T-helper 1 cell treated with Interleukin-12 subunit alpha and Interleukin-12 subunit beta and Interleukin-4 antibody, amounts not matched to agents 30 μg/mL and 1 μg/mL, for 36 hours (primary cell): ENCODE measurements around the gene SCAP.
A peak's percentile ranks its signal among the peaks of the same experiment; 100 is the strongest.
"Not testable (repeated sequence)": the region's sequence is repeated elsewhere in the genome, so short reads cannot be mapped to it uniquely, and the experiment has no call there.

Experiments
- H3K27ac Mint-ChIP-seq: one replicate; pipeline ENCODE4 v1.8.0; 2021; ENCODE audit warnings: mild to moderate bottlenecking, mixed read lengths
- H3K27me3 Mint-ChIP-seq: one replicate; pipeline ENCODE4 v1.8.0; 2021; ENCODE audit warnings: low read depth, mixed read lengths
- H3K36me3 Mint-ChIP-seq: one replicate; pipeline ENCODE4 v1.8.0; 2021; ENCODE audit warnings: low read depth, mixed read lengths
- H3K4me1 Mint-ChIP-seq: one replicate; pipeline ENCODE4 v1.8.0; 2021; ENCODE audit warnings: low read depth, mixed read lengths
- H3K4me3 Mint-ChIP-seq: one replicate; pipeline ENCODE4 v1.8.0; 2021; ENCODE audit warnings: mild to moderate bottlenecking, moderate library complexity, mixed read lengths
- H3K9me3 Mint-ChIP-seq: one replicate; pipeline ENCODE4 v1.8.0; 2021; ENCODE audit warnings: mixed read lengths

The SCAP gene

DNA sequence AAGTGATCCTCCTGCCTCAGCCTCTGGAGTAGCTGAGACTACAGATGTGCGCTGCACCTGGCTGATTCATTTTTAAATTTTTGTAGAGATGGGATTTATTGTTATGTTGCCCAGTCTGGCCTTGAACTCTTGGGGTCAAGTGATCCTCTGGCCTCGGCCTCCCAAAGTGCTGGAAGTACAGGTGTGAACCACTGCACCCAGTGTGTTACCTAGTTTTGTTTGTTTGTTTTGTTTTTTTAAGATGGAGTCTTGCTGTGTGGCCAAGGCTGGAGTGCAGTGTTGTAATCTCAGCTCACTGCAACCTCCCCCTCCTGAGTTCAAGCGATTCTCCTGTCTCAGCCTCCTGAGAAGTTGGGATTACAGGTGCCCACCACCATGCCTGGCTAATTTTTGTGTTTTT lies 82.8 kb downstream of the SCAP start:
- no peaks in the 10 kb centered on the region for H3K27me3 Mint-ChIP-seq
- H3K27ac Mint-ChIP-seq = no peak overlapping the region
- no peaks in the 10 kb centered on the region for H3K9me3 Mint-ChIP-seq
- peaks cover 7% of the 10 kb centered on the region for H3K36me3 Mint-ChIP-seq
- H3K4me3 Mint-ChIP-seq = no peak overlapping the region
- H3K4me1 Mint-ChIP-seq = peaks cover 12% of the 10 kb centered on the region

DNA sequence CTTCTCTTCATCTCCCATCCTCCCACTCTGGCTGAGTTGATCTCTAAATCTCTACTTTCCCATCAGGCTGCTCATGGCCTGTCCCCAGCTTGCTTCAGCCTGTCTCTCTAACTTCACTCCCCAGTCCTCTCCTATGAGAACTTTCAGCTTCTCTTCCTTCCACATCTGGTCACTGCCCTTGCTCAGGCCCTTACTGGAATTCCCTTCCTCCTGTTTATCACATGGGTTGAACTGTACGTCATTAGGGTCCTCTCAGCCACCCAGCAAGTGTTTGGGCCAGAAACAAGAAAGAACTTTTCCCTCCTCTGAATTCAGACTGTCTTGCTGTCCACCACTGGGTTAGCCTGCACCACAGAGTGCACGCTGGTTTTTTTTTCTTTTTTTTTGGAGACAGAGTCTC lies 89.9 kb downstream of the SCAP start:
- Mint-ChIP-seq H3K36me3 (peaks cover 15% of the 10 kb centered on the region), H3K4me3 (no peak overlapping the region), H3K27me3 (no peaks in the 10 kb centered on the region), H3K27ac (peak overlapping the region; percentile 1), H3K4me1 (peaks cover 25% of the 10 kb centered on the region), H3K9me3 (no peaks in the 10 kb centered on the region)

DNA sequence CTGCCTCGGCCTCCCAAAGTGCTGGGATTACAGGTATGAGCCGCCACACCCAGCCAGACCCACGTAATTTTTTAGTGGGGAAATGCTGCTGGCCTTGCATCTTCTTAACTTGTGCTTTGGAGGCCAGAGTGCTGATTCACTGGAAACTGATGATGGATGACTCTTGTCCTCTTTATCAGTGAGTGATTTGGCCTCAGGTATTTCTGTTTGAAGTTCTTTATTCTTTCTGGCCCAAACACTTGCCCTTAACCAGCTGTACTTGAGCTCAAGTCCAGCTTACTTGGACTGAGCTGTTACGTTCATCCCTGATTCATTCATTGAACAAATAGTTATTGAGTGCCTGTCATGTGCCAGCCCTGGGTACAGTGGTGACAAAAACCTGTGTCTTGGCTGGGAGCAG lies 90.7 kb downstream of the SCAP start:
- Mint-ChIP-seq H3K4me3 (no peak overlapping the region), H3K9me3 (no peaks in the 10 kb centered on the region), H3K4me1 (peaks cover 27% of the 10 kb centered on the region), H3K36me3 (peaks cover 18% of the 10 kb centered on the region), H3K27me3 (no peaks in the 10 kb centered on the region), H3K27ac (no peak overlapping the region)

DNA sequence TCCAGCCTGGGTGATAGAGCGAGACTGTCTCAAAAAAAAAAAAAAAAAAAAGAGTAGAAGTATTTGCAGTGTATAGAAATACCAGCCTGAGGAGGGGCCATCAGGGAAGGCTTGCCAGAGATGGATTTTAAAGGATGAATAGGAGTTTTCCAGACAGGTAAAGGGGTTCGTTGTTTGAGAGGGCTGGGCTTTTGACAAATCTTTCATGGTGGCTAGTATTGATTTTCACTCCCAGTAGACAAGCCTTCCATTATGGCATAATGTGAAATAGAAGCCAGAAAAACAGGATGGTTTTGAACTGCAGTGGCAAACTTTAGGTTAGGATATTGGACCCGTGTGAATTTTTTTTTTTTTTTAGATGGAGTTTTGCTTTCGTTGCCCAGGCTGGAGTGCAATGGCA lies 91.3 kb downstream of the SCAP start:
- Mint-ChIP-seq H3K4me3 (no peak overlapping the region), H3K4me1 (peaks cover 32% of the 10 kb centered on the region), H3K36me3 (peaks cover 19% of the 10 kb centered on the region), H3K27me3 (no peaks in the 10 kb centered on the region), H3K27ac (no peak overlapping the region), H3K9me3 (no peaks in the 10 kb centered on the region)

DNA sequence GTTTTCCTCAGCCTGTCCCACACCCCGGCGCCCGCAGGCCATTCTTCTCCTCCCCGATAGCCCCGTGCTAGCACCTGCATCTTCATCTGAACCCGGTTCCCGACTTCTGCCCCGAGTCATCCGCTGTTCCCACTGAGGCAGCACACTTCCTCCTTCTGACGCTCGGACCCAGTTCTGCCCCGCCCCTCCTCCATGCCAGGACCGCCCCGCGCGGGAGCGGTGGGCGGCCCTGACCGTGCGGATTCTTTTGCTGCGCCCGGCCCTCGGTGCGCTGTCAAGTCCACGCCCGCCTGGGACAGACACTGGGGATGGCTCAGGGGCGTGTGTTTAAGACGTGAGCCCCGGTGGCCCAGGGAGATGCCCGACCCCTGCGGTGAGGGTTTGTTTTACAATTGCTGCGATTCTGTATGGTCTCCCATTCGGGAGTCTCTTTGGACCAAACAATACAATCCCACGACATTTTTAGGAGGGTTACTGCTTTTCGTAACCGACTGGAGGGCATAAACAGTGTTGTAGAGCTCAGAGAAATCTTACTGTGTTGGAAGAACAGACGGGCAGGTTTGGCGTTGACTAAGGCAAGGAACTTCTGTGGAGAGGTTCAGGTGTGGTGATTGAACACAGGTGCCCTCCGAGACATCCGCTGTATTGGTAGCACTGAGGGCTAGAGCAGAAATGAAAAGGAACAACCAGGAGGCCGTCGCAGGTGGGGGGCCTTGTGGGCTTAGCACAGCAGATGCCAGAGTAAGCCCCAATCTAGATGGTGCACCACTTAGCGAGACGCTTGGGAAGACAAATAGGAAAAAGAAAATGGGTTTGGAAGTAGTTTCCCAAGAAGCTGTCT lies 94.2 kb downstream of the SCAP start:
- Mint-ChIP-seq H3K27me3 (no peaks in the 10 kb centered on the region), H3K4me1 (peaks cover 36% of the 10 kb centered on the region), H3K36me3 (peaks cover 17% of the 10 kb centered on the region), H3K4me3 (peak overlapping the region; percentile 99), H3K27ac (peak overlapping the region; percentile 100), H3K9me3 (no peaks in the 10 kb centered on the region)

DNA sequence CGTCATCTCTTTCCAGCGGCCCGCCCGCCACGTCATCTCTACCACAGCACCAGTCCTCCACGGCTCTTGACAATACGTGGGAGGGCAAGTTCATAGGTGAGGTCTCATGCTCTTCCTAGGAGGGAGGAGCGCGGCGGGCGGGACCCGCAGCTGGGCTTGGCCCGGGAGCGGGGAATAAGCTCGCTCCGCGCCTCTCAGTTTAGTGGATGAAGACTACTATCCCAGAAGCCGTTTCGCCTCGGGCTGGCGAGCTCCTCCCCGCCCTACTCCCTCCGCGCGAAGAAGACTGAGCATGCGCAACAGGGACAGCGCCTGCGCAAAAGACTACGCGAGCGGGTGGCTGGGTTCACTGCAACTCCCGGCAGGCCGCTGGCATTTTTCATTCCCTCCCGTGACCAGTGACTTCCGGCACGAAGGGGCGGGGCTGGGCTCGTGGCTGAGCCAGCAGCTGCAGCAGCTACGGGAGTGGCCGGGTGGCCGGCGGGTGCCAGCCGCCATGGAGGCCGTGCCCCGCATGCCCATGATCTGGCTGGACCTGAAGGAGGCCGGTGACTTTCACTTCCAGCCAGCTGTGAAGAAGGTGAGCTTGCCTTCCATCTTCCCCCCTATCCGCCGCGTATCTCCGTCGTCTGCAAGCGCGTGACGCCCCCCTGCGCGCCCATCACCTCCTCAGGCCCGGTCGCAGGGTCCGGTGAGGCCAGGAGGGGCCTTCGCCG lies 95.0 kb downstream of the SCAP start, which contains the start of gene PTPN23:
Gene PTPN23 (plus strand): TSS at position 421 of the 716 bp plus-strand sequence. CDS start 76 bp downstream, at position 497.
- Mint-ChIP-seq H3K36me3 (peaks cover 13% of the 10 kb centered on the region), H3K9me3 (no peaks in the 10 kb centered on the region), H3K4me1 (peaks cover 34% of the 10 kb centered on the region), H3K27ac (peak within 1 kb of the TSS; percentile 100), H3K4me3 (peak within 1 kb of the TSS; percentile 99), H3K27me3 (no peaks in the 10 kb centered on the region)

DNA sequence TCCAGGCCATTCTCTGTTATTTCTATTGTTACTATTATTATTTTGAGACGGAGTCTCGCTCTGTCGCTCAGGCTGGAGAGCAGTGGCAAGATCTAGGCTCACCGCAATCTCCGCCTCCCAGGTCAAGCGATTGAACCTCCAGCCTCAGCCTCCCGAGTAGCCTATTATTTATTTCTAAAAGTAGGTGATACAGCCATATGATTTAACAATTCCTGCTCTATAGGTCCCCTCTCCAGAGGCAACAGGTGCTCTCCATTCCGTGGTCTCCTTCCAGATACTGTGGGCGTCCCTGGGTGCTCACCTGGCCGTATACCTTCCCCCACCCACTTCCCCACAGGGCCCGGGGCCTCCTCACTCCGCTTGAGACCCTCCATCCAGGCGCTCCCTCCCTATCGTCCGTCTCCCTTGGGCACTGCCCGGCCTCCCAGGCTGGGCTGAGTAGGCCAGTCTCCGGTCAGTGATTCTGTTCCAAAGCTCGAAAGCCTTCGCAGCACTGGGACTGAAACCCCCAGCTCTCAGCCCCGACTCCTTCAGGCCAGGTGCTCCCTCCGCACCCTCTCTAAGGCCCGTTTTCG lies 95.6 kb downstream of the SCAP start:
- Mint-ChIP-seq H3K9me3 (no peaks in the 10 kb centered on the region), H3K27me3 (no peaks in the 10 kb centered on the region), H3K27ac (peak overlapping the region; percentile 100), H3K36me3 (peaks cover 12% of the 10 kb centered on the region), H3K4me1 (peaks cover 32% of the 10 kb centered on the region), H3K4me3 (peak overlapping the region; percentile 99)

DNA sequence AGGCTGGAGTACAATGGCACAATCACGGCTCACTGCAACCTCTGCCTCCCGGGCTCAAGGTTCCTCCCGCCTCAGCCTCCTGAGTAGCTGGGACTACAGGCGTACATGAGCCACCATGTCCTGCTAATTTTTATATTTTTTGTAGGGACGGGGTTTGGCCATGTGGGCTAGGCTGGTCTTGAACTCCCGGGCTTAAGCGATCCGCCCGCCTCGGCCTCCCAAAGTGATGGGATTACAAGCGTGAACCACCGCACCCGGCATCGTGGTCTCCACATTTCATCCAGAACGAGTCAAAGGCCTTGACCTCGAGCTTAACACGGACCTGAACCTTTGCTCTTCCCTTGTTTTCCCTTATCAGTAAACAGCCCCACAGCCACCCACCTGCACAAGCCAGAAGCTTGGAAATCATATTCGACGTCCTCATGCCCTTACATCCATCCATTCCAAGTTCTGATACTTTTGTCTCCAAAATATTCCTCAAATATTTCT lies 96.3 kb downstream of the SCAP start:
- H3K27me3 Mint-ChIP-seq = no peaks in the 10 kb centered on the region
- no peaks in the 10 kb centered on the region for H3K9me3 Mint-ChIP-seq
- H3K36me3 Mint-ChIP-seq = peaks cover 12% of the 10 kb centered on the region
- H3K4me1 Mint-ChIP-seq = peaks cover 32% of the 10 kb centered on the region
- peak overlapping the region; percentile 100 for H3K27ac Mint-ChIP-seq
- peak overlapping the region; percentile 99 for H3K4me3 Mint-ChIP-seq

DNA sequence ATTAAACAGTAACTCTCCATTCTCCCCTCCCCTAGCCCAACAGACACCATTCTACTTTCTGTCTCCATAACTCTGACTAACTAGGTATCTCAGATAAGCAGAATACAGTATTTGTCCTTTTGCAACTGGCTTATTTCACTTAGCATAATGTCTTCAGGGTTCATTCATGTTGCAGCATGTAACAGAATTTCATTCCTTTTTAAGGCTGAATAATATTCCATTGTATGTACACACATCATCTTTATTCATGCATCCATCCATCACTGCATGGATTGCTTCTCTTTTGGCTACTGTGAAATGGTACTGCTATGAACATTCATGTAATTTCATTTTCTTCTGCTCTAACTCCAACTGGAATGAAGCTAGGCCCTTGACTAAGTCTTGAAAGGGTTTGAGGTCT lies 96.9 kb downstream of the SCAP start:
- peaks cover 32% of the 10 kb centered on the region for H3K4me1 Mint-ChIP-seq
- no peak overlapping the region for H3K27ac Mint-ChIP-seq
- peaks cover 12% of the 10 kb centered on the region for H3K36me3 Mint-ChIP-seq
- no peaks in the 10 kb centered on the region for H3K9me3 Mint-ChIP-seq
- no peaks in the 10 kb centered on the region for H3K27me3 Mint-ChIP-seq
- H3K4me3 Mint-ChIP-seq = peak overlapping the region; percentile 29

DNA sequence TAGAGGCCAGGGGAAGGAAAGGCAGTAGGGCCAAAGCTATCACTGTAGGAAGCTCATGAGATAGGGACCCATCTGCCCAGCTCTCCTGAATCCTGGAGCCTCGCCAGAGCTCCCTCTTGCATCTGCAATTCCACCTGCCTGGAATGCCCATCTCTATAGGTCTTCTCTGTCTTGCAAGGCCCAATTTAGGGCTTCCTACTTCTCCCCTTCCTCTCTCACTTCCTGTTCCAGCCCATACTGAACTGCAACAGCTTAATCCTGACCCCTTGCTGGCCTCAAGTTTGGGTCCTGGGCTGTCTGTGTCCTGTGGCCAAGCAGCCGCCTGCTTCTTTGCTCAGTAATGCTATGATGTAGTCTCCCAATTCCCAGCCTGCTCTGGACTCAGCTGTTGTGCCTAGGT lies 98.6 kb downstream of the SCAP start:
- no peaks in the 10 kb centered on the region for H3K9me3 Mint-ChIP-seq
- H3K4me1 Mint-ChIP-seq = peaks cover 22% of the 10 kb centered on the region
- H3K27me3 Mint-ChIP-seq = peaks cover 4% of the 10 kb centered on the region
- no peak overlapping the region for H3K4me3 Mint-ChIP-seq
- H3K27ac Mint-ChIP-seq = no peak overlapping the region
- peaks cover 5% of the 10 kb centered on the region for H3K36me3 Mint-ChIP-seq

DNA sequence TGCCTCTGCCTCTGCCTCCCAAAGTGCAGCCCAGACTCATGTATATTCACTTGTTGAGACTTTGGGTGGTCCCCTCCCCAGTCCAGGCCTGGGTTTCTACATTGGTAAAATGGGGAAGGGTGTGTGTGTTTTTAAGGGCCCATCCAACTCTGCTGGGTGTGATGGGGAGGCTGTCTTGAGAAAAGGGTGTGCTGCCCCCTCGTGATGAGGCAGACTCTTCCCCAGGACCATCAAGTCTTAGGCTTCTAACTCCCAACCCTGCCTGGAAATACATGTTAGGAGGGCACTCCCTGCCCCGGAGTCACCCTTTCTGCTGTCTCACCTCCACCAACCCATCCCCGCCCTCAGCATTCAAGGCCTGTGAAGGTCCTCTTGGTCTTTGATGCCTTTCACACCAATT lies 99.3 kb downstream of the SCAP start:
- peaks cover 5% of the 10 kb centered on the region for H3K36me3 Mint-ChIP-seq
- peaks cover 16% of the 10 kb centered on the region for H3K4me1 Mint-ChIP-seq
- H3K27me3 Mint-ChIP-seq = peaks cover 5% of the 10 kb centered on the region
- H3K9me3 Mint-ChIP-seq = no peaks in the 10 kb centered on the region
- no peak overlapping the region for H3K27ac Mint-ChIP-seq
- no peak overlapping the region for H3K4me3 Mint-ChIP-seq

DNA sequence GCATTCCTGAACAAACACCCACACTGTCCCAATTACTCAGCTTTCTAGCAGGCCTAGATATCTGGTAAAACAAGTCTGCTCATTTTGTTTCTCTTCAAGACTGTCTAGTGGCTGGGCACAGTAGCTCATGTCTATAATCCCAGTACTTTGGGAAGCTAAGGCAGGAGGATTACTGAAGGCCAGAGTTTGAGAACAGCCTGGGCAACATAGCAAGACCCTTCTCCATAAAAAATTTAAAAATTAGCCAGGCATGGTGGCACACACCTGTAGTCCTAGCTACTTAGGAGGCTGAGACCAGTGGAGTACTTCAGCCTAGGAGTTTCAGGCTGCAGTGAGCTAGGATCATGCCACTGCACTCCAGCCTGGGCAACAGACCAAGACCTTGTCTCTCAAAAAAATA lies 101.2 kb downstream of the SCAP start:
- peaks cover 5% of the 10 kb centered on the region for H3K27me3 Mint-ChIP-seq

DNA sequence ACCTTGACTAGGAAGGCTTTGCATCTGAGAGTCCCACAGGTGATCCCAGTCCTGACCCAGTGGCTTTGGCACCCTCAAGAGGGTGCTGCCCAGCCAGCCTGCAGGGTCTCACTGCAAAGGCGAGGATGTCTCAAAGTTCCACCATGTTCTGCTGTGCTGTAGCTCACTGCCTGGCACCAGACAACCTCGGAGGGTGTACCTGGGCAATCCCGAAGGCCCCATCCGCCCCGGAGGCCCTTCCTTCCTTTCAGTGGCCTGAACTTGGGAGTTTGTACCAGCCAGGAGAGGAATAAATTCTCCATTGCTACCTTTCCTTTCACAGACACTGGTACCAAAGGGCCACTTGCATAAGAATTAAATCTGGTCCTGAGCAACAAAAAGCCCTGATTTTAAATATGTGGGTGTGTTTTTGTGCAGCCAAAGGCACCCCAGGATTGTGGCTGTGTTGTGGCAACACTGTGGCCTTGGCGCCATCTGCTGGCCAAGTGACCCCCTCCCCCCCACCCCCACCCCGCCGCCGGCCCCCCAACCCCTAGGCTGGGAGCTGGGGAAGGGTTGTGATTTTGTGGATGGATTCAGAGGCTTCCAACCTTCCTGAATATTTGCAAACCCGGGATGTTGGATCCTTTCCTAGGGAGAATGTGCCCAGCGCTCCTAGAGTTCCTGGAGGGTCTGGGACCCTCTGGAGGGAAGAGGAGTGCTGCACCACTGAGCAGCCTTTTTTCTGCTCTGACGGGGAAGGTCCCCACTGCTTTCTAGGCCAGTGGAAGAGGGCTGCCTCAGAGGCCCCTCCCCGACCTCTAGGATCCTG lies 104.6 kb downstream of the SCAP start:
- Mint-ChIP-seq H3K4me1 (peaks cover 2% of the 10 kb centered on the region), H3K27ac (no peak overlapping the region), H3K36me3 (no peaks in the 10 kb centered on the region), H3K27me3 (peaks cover 9% of the 10 kb centered on the region), H3K4me3 (no peak overlapping the region), H3K9me3 (no peaks in the 10 kb centered on the region)

More for the DNA sequence above, 101.2 kb downstream of the SCAP start:
- no peak overlapping the region for H3K4me3 Mint-ChIP-seq
- no peak overlapping the region for H3K27ac Mint-ChIP-seq
- no peaks in the 10 kb centered on the region for H3K36me3 Mint-ChIP-seq
- peaks cover 9% of the 10 kb centered on the region for H3K4me1 Mint-ChIP-seq
- no peaks in the 10 kb centered on the region for H3K9me3 Mint-ChIP-seq

DNA sequence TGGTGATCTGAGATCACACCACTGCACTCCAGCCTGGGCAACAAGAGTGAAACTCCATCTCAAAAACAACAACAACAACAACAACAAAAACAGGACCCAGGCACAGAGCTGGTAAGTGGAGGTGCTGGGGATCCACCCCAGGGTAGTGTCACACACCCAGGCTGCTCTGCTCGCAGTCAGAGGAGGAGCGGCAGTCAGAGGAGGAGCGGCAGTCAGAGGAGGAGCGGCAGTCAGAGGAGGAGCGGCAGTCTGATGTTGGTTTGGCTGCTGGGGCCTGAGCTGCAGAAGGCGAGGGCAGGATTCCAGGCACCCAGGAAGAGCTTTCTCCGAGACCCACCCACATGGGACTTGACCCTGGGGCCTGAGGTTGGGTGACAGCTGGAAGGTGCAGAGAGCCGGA lies 105.7 kb downstream of the SCAP start:
- H3K27me3 Mint-ChIP-seq, H3K9me3 Mint-ChIP-seq, H3K27ac Mint-ChIP-seq, H3K4me1 Mint-ChIP-seq, H3K4me3 Mint-ChIP-seq, H3K36me3 Mint-ChIP-seq: not testable (repeated sequence)
